ENCODE data around the gene PLPP7. TPM values are rescaled to one million over a fixed set of nuclear protein-coding genes. Genes with fewer than 3 reads are reported as not detected.

PLPP7 gene
- total RNA-seq, 1 donor from 2014 or later = 5.4 TPM

- Histone ChIP-seq H2AFZ (replicated peaks) (no peak overlapping the region), H3K4me2 (no peak overlapping the region), H3K4me3 (no peak overlapping the region), H3K79me2 (ENCODE audit: low read depth) (no peaks in the 10 kb centered on the region), H3K4me1 (no peaks in the 10 kb centered on the region), H3K9me3 (ENCODE audit: low read depth) (no peaks in the 10 kb centered on the region), H3K27ac (no peak overlapping the region), H3K36me3 (no peaks in the 10 kb centered on the region), H4K20me1 (ENCODE audit: low read depth) (no peaks in the 10 kb centered on the region), H3K9ac (no peak overlapping the region), H3F3A (ENCODE audit: low read depth) (no peaks in the 10 kb centered on the region), H3K27me3 (no peaks in the 10 kb centered on the region)
- TF ChIP-seq EZH2 (IDR thresholded peaks at IDR 0.05) = no peak
- no peak for TF ChIP-seq CTCF (IDR thresholded peaks at IDR 0.05)
- TF ChIP-seq EZH2phosphoT487 (IDR thresholded peaks at IDR 0.05) = no peak
- no peaks in the 10 kb centered on the region for H3K36me3 Mint-ChIP-seq
- H3K27me3 Mint-ChIP-seq (ENCODE audit: insufficient read depth, low read depth) = peaks cover 14% of the 10 kb centered on the region
- H3K4me1 Mint-ChIP-seq = peaks cover 7% of the 10 kb centered on the region
- no peak overlapping the region for H3K4me3 Mint-ChIP-seq
- DNase-seq (ENCODE audit: low spot score) = no peak
- H3K27ac Mint-ChIP-seq = no peak overlapping the region
- H3K9me3 Mint-ChIP-seq = no peaks in the 10 kb centered on the region
Observed at GRCh38 chr9:131299961-131300347, 10.4 kb downstream of the PLPP7 start.

- no peaks in the 10 kb centered on the region for H3K4me1 ChIP-seq
- H3K36me3 Mint-ChIP-seq = no peaks in the 10 kb centered on the region
- H3K9me3 Mint-ChIP-seq = no peaks in the 10 kb centered on the region
- TF ChIP-seq EZH2 (IDR thresholded peaks at IDR 0.05) = no peak
- TF ChIP-seq EZH2phosphoT487 (IDR thresholded peaks at IDR 0.05) = no peak
- no peak for TF ChIP-seq CTCF (IDR thresholded peaks at IDR 0.05)
- no peaks in the 10 kb centered on the region for H3K36me3 ChIP-seq
- no peak overlapping the region for H3K4me3 Mint-ChIP-seq
- no peak overlapping the region for H3K9ac ChIP-seq
- no peak overlapping the region for H3K4me2 ChIP-seq
- H3K27me3 ChIP-seq = no peaks in the 10 kb centered on the region
- H3K4me1 Mint-ChIP-seq = peaks cover 8% of the 10 kb centered on the region
- no peak overlapping the region for H2AFZ ChIP-seq (replicated peaks)
- H3K9me3 ChIP-seq (ENCODE audit: low read depth) = no peaks in the 10 kb centered on the region
- H3K79me2 ChIP-seq (ENCODE audit: low read depth) = no peaks in the 10 kb centered on the region
- peaks cover 12% of the 10 kb centered on the region for H3K27me3 Mint-ChIP-seq (ENCODE audit: insufficient read depth, low read depth)
- H3F3A ChIP-seq (ENCODE audit: low read depth) = no peaks in the 10 kb centered on the region
- no peak overlapping the region for H3K4me3 ChIP-seq
- H3K27ac Mint-ChIP-seq = no peak overlapping the region
- no peak for DNase-seq (ENCODE audit: low spot score)
- H4K20me1 ChIP-seq (ENCODE audit: low read depth) = no peaks in the 10 kb centered on the region
- no peak overlapping the region for H3K27ac ChIP-seq
Observed at GRCh38 chr9:131300444-131300843, 10.9 kb downstream of the PLPP7 start.

- Histone ChIP-seq H3K79me2 (ENCODE audit: low read depth) (no peaks in the 10 kb centered on the region), H3K4me1 (no peaks in the 10 kb centered on the region), H3K9ac (no peak overlapping the region), H4K20me1 (ENCODE audit: low read depth) (no peaks in the 10 kb centered on the region), H3K4me3 (no peak overlapping the region), H3K9me3 (ENCODE audit: low read depth) (no peaks in the 10 kb centered on the region), H3K4me2 (no peak overlapping the region), H2AFZ (replicated peaks) (no peak overlapping the region), H3F3A (ENCODE audit: low read depth) (no peaks in the 10 kb centered on the region), H3K36me3 (no peaks in the 10 kb centered on the region), H3K27me3 (no peaks in the 10 kb centered on the region), H3K27ac (no peak overlapping the region)
- Mint-ChIP-seq H3K4me3 (no peak overlapping the region), H3K27me3 (ENCODE audit: insufficient read depth, low read depth) (peaks cover 11% of the 10 kb centered on the region), H3K9me3 (no peaks in the 10 kb centered on the region), H3K36me3 (no peaks in the 10 kb centered on the region), H3K4me1 (peaks cover 12% of the 10 kb centered on the region), H3K27ac (no peak overlapping the region)
- TF ChIP-seq EZH2phosphoT487 (IDR thresholded peaks at IDR 0.05) = no peak
- no peak for TF ChIP-seq EZH2 (IDR thresholded peaks at IDR 0.05)
- TF ChIP-seq CTCF (IDR thresholded peaks at IDR 0.05) = no peak
- DNase-seq (ENCODE audit: low spot score) = no peak
Observed at GRCh38 chr9:131302244-131303075, 12.9 kb downstream of the PLPP7 start.

Data from neural progenitor cell (in vitro differentiated cells).